PFSK-1 (cell line): Measurements from ENCODE around the gene LDLRAD3.

Experiments used
- FOXP2 ChIP-seq: optimal IDR thresholded peaks from 2 replicates; pipeline ENCODE3; 2011; ENCODE audit warnings: borderline replicate concordance, control low read depth, inconsistent platforms; ENCODE audit not compliant: insufficient read depth; ENCODE audit errors: extremely low read length, extremely low read depth
- POLR2AphosphoS5 ChIP-seq: IDR thresholded peaks from 2 replicates; pipeline ENCODE4 v1.6.1; 2012; ENCODE audit warnings: low read depth, mild to moderate bottlenecking, control low read depth, low read length, moderate library complexity
- REST ChIP-seq, 2 experiments: IDR thresholded peaks; 2 replicates each; pipeline versions ENCODE4 v1.6.1 to v1.8.0; 2011 to 2012; ENCODE audit warnings: low read depth in 2 of 2, low read length in 2 of 2, control low read depth in 1 of 2, inconsistent platforms in 1 of 2, mild to moderate bottlenecking in 1 of 2, moderate library complexity in 1 of 2; ENCODE audit not compliant: insufficient read depth in 1 of 2
- SIN3A ChIP-seq: IDR thresholded peaks from 2 replicates; pipeline ENCODE4 v1.6.1; 2012; ENCODE audit warnings: mild to moderate bottlenecking, low read length, moderate library complexity, borderline replicate concordance; ENCODE audit not compliant: insufficient read depth
- TAF1 ChIP-seq: IDR thresholded peaks from 2 replicates; pipeline ENCODE4 v1.6.1; 2012; ENCODE audit warnings: low read length, control low read depth, borderline replicate concordance; ENCODE audit not compliant: insufficient read depth

Gene LDLRAD3

GRCh38 chr11:36030731-36031281 is 86.9 kb downstream of the LDLRAD3 start:
- TF ChIP-seq REST (IDR thresholded peaks at IDR 0.05; ENCODE audit: insufficient read depth in 1 of 2, low read depth in 2 of 2, low read length in 2 of 2) (no peak), POLR2AphosphoS5 (no peak), TAF1 (no peak), FOXP2 (no peak), SIN3A (peak; percentile 20; the same call in 1 of the 2 replicates)

- TF ChIP-seq SIN3A, result no peak
- no peak for TF ChIP-seq REST (IDR thresholded peaks at IDR 0.05; ENCODE audit: insufficient read depth in 1 of 2, low read depth in 2 of 2, low read length in 2 of 2)
- no peak for TF ChIP-seq FOXP2
- no peak for TF ChIP-seq POLR2AphosphoS5
- no peak for TF ChIP-seq TAF1
These were observed 89.4 kb downstream of the LDLRAD3 start for GRCh38 chr11:36033082-36033751.

GRCh38 chr11:36033936-36034335 is 90.1 kb downstream of the LDLRAD3 start:
- no peak for TF ChIP-seq POLR2AphosphoS5
- TF ChIP-seq TAF1, result no peak
- no peak for TF ChIP-seq REST (IDR thresholded peaks at IDR 0.05; ENCODE audit: insufficient read depth in 1 of 2, low read depth in 2 of 2, low read length in 2 of 2)
- TF ChIP-seq FOXP2, result no peak
- TF ChIP-seq SIN3A, result no peak

GRCh38 chr11:36034551-36035331 is 90.9 kb downstream of the LDLRAD3 start:
- TF ChIP-seq SIN3A (no peak), FOXP2 (no peak), POLR2AphosphoS5 (no peak), TAF1 (no peak), REST (IDR thresholded peaks at IDR 0.05; ENCODE audit: insufficient read depth in 1 of 2, low read depth in 2 of 2, low read length in 2 of 2) (no peak)
